ENCODE measurements around the gene GAB2.

Gene GAB2

GRCh38 chr11:78194490-78194889 is 223.1 kb downstream of the GAB2 start:
- Histone ChIP-seq H3K27me3 (no peaks in the 10 kb centered on the region), H3K4me2 (no peak overlapping the region), H3K4me1 (peaks cover 55% of the 10 kb centered on the region), H4K20me1 (no peaks in the 10 kb centered on the region), H3K36me3 (peaks cover 17% of the 10 kb centered on the region; the same call in 1 of the 2 replicates), H3K27ac (no peak overlapping the region), H3K9ac (no peak overlapping the region), H3K4me3 (no peak overlapping the region), H3K9me3 (no peaks in the 10 kb centered on the region)
- no peak for TF ChIP-seq Cebpa-rat (IDR thresholded peaks at IDR 0.05)

- no peak overlapping the region for H3K9ac ChIP-seq
- H3K4me1 ChIP-seq: peaks cover 61% of the 10 kb centered on the region
- H3K27me3 ChIP-seq: no peaks in the 10 kb centered on the region
- peak overlapping the region; percentile 22 for H3K4me2 ChIP-seq
- no peaks in the 10 kb centered on the region for H3K9me3 ChIP-seq
- H3K4me3 ChIP-seq: no peak overlapping the region
- no peak for TF ChIP-seq Cebpa-rat (IDR thresholded peaks at IDR 0.05)
- H3K27ac ChIP-seq: no peak overlapping the region
- H4K20me1 ChIP-seq: no peaks in the 10 kb centered on the region
- H3K36me3 ChIP-seq: peaks cover 17% of the 10 kb centered on the region; the same call in 1 of the 2 replicates
These were observed 223.8 kb downstream of the GAB2 start for GRCh38 chr11:78193806-78194205.

- no peak overlapping the region for H3K27ac ChIP-seq
- peaks cover 12% of the 10 kb centered on the region; the same call in 1 of the 2 replicates for H3K36me3 ChIP-seq
- H4K20me1 ChIP-seq: no peaks in the 10 kb centered on the region
- no peak overlapping the region for H3K4me3 ChIP-seq
- H3K27me3 ChIP-seq: no peaks in the 10 kb centered on the region
- no peaks in the 10 kb centered on the region for H3K9me3 ChIP-seq
- H3K4me1 ChIP-seq: peaks cover 61% of the 10 kb centered on the region
- no peak overlapping the region for H3K9ac ChIP-seq
- TF ChIP-seq Cebpa-rat (IDR thresholded peaks at IDR 0.05): no peak
- no peak overlapping the region; the same call in 1 of the 2 replicates for H3K4me2 ChIP-seq
These were observed 224.7 kb downstream of the GAB2 start for GRCh38 chr11:78192911-78193351.

GRCh38 chr11:78192223-78192719 is 225.3 kb downstream of the GAB2 start:
- Histone ChIP-seq H3K4me3 (no peak overlapping the region), H3K27ac (no peak overlapping the region), H3K27me3 (no peaks in the 10 kb centered on the region), H3K36me3 (peaks cover 6% of the 10 kb centered on the region; the same call in 1 of the 2 replicates), H4K20me1 (no peaks in the 10 kb centered on the region), H3K4me1 (peaks cover 68% of the 10 kb centered on the region), H3K9ac (no peak overlapping the region), H3K9me3 (no peaks in the 10 kb centered on the region), H3K4me2 (peak overlapping the region; percentile 22)
- TF ChIP-seq Cebpa-rat (IDR thresholded peaks at IDR 0.05): no peak

- H4K20me1 ChIP-seq: no peaks in the 10 kb centered on the region
- peaks cover 71% of the 10 kb centered on the region for H3K4me1 ChIP-seq
- TF ChIP-seq Cebpa-rat (IDR thresholded peaks at IDR 0.05): no peak
- peak overlapping the region; percentile 93; the same call in 1 of the 2 replicates for H3K4me2 ChIP-seq
- no peaks in the 10 kb centered on the region for H3K27me3 ChIP-seq
- H3K27ac ChIP-seq: no peak overlapping the region
- peak overlapping the region; percentile 6; the same call in 1 of the 2 replicates for H3K9ac ChIP-seq
- no peaks in the 10 kb centered on the region for H3K9me3 ChIP-seq
- H3K4me3 ChIP-seq: no peak overlapping the region
- no peaks in the 10 kb centered on the region for H3K36me3 ChIP-seq
These were observed 226.6 kb downstream of the GAB2 start for GRCh38 chr11:78190871-78191538.

GRCh38 chr11:78190374-78190773 is 227.2 kb downstream of the GAB2 start:
- H3K36me3 ChIP-seq: no peaks in the 10 kb centered on the region
- H3K4me3 ChIP-seq: no peak overlapping the region
- no peaks in the 10 kb centered on the region for H4K20me1 ChIP-seq
- H3K4me1 ChIP-seq: peaks cover 66% of the 10 kb centered on the region
- H3K4me2 ChIP-seq: peak overlapping the region; percentile 93
- no peak for TF ChIP-seq Cebpa-rat (IDR thresholded peaks at IDR 0.05)
- no peaks in the 10 kb centered on the region for H3K27me3 ChIP-seq
- H3K9me3 ChIP-seq: no peaks in the 10 kb centered on the region
- no peak overlapping the region; the same call in 1 of the 2 replicates for H3K9ac ChIP-seq
- no peak overlapping the region for H3K27ac ChIP-seq

GRCh38 chr11:78189851-78190250 is 227.8 kb downstream of the GAB2 start:
- TF ChIP-seq Cebpa-rat (IDR thresholded peaks at IDR 0.05): no peak
- Histone ChIP-seq H3K4me1 (peaks cover 61% of the 10 kb centered on the region), H3K4me3 (peak overlapping the region; percentile 92), H4K20me1 (no peaks in the 10 kb centered on the region), H3K4me2 (peak overlapping the region; percentile 93), H3K27ac (peak overlapping the region; percentile 36; the same call in 1 of the 2 replicates), H3K36me3 (no peaks in the 10 kb centered on the region), H3K9me3 (no peaks in the 10 kb centered on the region), H3K27me3 (no peaks in the 10 kb centered on the region), H3K9ac (peak overlapping the region; percentile 84; the same call in 1 of the 2 replicates)

- H3K9me3 ChIP-seq: no peaks in the 10 kb centered on the region
These were observed 228.4 kb downstream of the GAB2 start for GRCh38 chr11:78189174-78189724.

GRCh38 chr11:78188286-78189173 is 229.1 kb downstream of the GAB2 start, which contains the start of the genes KCTD21 and USP35:
Gene KCTD21, minus strand, starts transcription at chr11:78188626. Its CDS starts 14,072 bp downstream, at chr11:78174554.
Gene USP35, plus strand, starts transcription at chr11:78188919. Its CDS starts 7,327 bp downstream, at chr11:78196246.
- H3K9ac ChIP-seq: peak within 1 kb of the TSS; percentile 84
- H3K9me3 ChIP-seq: no peaks in the 10 kb centered on the region
- H3K27ac ChIP-seq: peak within 1 kb of the TSS; percentile 80

More at GRCh38 chr11:78189174-78189724, 228.4 kb downstream of the GAB2 start:
- peak overlapping the region; percentile 84 for H3K9ac ChIP-seq
- no peaks in the 10 kb centered on the region for H4K20me1 ChIP-seq
- H3K36me3 ChIP-seq: no peaks in the 10 kb centered on the region
- peak overlapping the region; percentile 92 for H3K4me3 ChIP-seq
- H3K27me3 ChIP-seq: no peaks in the 10 kb centered on the region
- H3K4me1 ChIP-seq: peaks cover 60% of the 10 kb centered on the region
- H3K27ac ChIP-seq: peak overlapping the region; percentile 80; the same call in 1 of the 2 replicates
- peak overlapping the region; percentile 93 for H3K4me2 ChIP-seq
- no peak for TF ChIP-seq Cebpa-rat (IDR thresholded peaks at IDR 0.05)

More at GRCh38 chr11:78188286-78189173, 229.1 kb downstream of the GAB2 start, which contains the start of the genes KCTD21 and USP35:
- Histone ChIP-seq H3K4me2 (peak within 1 kb of the TSS; percentile 93), H3K36me3 (no peaks in the 10 kb centered on the region), H3K4me1 (peaks cover 55% of the 10 kb centered on the region), H4K20me1 (no peaks in the 10 kb centered on the region), H3K27me3 (no peaks in the 10 kb centered on the region), H3K4me3 (peak within 1 kb of the TSS; percentile 92)
- TF ChIP-seq Cebpa-rat (IDR thresholded peaks at IDR 0.05): no peak

Measured in BLaER1 (cell line).